GM11168 (cell line): ENCODE data around the gene SH2D7.

Experiments
- in situ Hi-C: fragments of 300-500 bp; cut with MboI; formaldehyde crosslinking; loops from one replicate; pipeline ENCODE4 v1.12.0; 2022; ENCODE audit warnings: low sequenced_read_pairs; ENCODE audit not compliant: unreplicated experiment

Gene SH2D7

GRCh38 chr15:78076231-78077052, 15.9 kb upstream of the SH2D7 start:
- in situ Hi-C loops, result no loop called here

GRCh38 chr15:78077053-78077870, 15.1 kb upstream of the SH2D7 start, which contains the start of gene TBC1D2B:
Gene TBC1D2B (minus strand): TSS chr15:78077711. CDS start chr15:78077652, 59 bp downstream.
- in situ Hi-C loops, result no loop called here

- in situ Hi-C loops, result no loop called here
These were observed 14.5 kb upstream of the SH2D7 start for GRCh38 chr15:78077871-78078210.

- in situ Hi-C loops, result no loop called here
These were observed 12.9 kb upstream of the SH2D7 start for GRCh38 chr15:78079298-78080087.

- in situ Hi-C loops, result no loop called here
These were observed 12.3 kb upstream of the SH2D7 start for GRCh38 chr15:78080088-78080460.

GRCh38 chr15:78082106-78082742, 10.1 kb upstream of the SH2D7 start:
- in situ Hi-C loops, result no loop called here

GRCh38 chr15:78082743-78083110, 9.6 kb upstream of the SH2D7 start:
- in situ Hi-C loops, result no loop called here

GRCh38 chr15:78083186-78083585, 9.2 kb upstream of the SH2D7 start:
- in situ Hi-C loops, result no loop called here

- in situ Hi-C loops, result no loop called here
These were observed 8.5 kb upstream of the SH2D7 start for GRCh38 chr15:78083687-78084448.

GRCh38 chr15:78084449-78084750, 8.0 kb upstream of the SH2D7 start:
- in situ Hi-C loops, result no loop called here

GRCh38 chr15:78085928-78086327, 6.4 kb upstream of the SH2D7 start:
- in situ Hi-C loops, result no loop called here

GRCh38 chr15:78087951-78088772, 4.2 kb upstream of the SH2D7 start:
- in situ Hi-C loops, result no loop called here

GRCh38 chr15:78088773-78089080, 3.6 kb upstream of the SH2D7 start:
- in situ Hi-C loops, result no loop called here

- in situ Hi-C loops, result no loop called here
These were observed 1.8 kb upstream of the SH2D7 start for GRCh38 chr15:78090422-78091063.

- in situ Hi-C loops, result no loop called here
These were observed 1.1 kb downstream of the SH2D7 start for GRCh38 chr15:78093242-78094020.

- in situ Hi-C loops, result no loop called here
These were observed 5.3 kb downstream of the SH2D7 start for GRCh38 chr15:78097667-78098066.

- in situ Hi-C loops, result no loop called here
These were observed 5.9 kb downstream of the SH2D7 start for GRCh38 chr15:78098131-78098755.
